ENCODE results near the gene ARHGAP32. TPM values are rescaled to one million over a fixed set of nuclear protein-coding genes. Genes with fewer than 3 reads are reported as not detected.

The ARHGAP32 gene
- total and polyA plus RNA-seq, 2 experiments from 2014 or later: 9.9 to 17.3 TPM

- H3K36me3 ChIP-seq (replicated peaks; ENCODE audit: insufficient read depth, low read depth): no peaks in the 10 kb centered on the region
- no peak overlapping the region for H3K27ac ChIP-seq
- no peak for DNase-seq (ENCODE audit: low spot score)
- WGBS (ENCODE audit: low lambda C conversion rate, missing lambda C conversion rate): 94% methylated on average over 2 of the region's 2 CpGs
- no peak overlapping the region for H2AFZ ChIP-seq
- H3K4me3 ChIP-seq: no peak overlapping the region
- H3K9me3 ChIP-seq (ENCODE audit: low read depth): peaks cover 16% of the 10 kb centered on the region
- no peak overlapping the region for H3K4me2 ChIP-seq
- H3K4me1 ChIP-seq (ENCODE audit: insufficient read depth): peaks cover 4% of the 10 kb centered on the region
- H4K20me1 ChIP-seq (ENCODE audit: insufficient read depth, poor library complexity, severe bottlenecking): no peaks in the 10 kb centered on the region
- H3K79me2 ChIP-seq: peaks cover 72% of the 10 kb centered on the region
- TF ChIP-seq CTCF (IDR thresholded peaks at IDR 0.05; ENCODE audit: poor library complexity) (no peak), EZH2phosphoT487 (IDR thresholded peaks at IDR 0.05; ENCODE audit: low read depth, severe bottlenecking, unreplicated experiment) (no peak), EZH2 (IDR thresholded peaks at IDR 0.05; ENCODE audit: borderline replicate concordance) (no peak)
- no peaks in the 10 kb centered on the region for H3K27me3 ChIP-seq
- H3K9me2 ChIP-seq (replicated peaks; ENCODE audit: insufficient read depth): no peaks in the 10 kb centered on the region
These were observed 34.2 kb upstream of the ARHGAP32 start for GRCh38 chr11:129226207-129226798.

- peaks cover 4% of the 10 kb centered on the region for H3K4me1 ChIP-seq (ENCODE audit: insufficient read depth)
- H3K4me2 ChIP-seq: no peak overlapping the region
- no peak for TF ChIP-seq EZH2phosphoT487 (IDR thresholded peaks at IDR 0.05; ENCODE audit: low read depth, severe bottlenecking, unreplicated experiment)
- no peak for TF ChIP-seq EZH2 (IDR thresholded peaks at IDR 0.05; ENCODE audit: borderline replicate concordance)
- no peak for TF ChIP-seq CTCF (IDR thresholded peaks at IDR 0.05; ENCODE audit: poor library complexity)
- peaks cover 16% of the 10 kb centered on the region for H3K9me3 ChIP-seq (ENCODE audit: low read depth)
- H3K27ac ChIP-seq: no peak overlapping the region
- H2AFZ ChIP-seq: no peak overlapping the region
- no peak for DNase-seq (ENCODE audit: low spot score)
- 84% methylated on average over 1 of the region's 1 CpG for WGBS (ENCODE audit: low lambda C conversion rate, missing lambda C conversion rate)
- H3K9me2 ChIP-seq (replicated peaks; ENCODE audit: insufficient read depth): no peaks in the 10 kb centered on the region
- H3K36me3 ChIP-seq (replicated peaks; ENCODE audit: insufficient read depth, low read depth): no peaks in the 10 kb centered on the region
- H4K20me1 ChIP-seq (ENCODE audit: insufficient read depth, poor library complexity, severe bottlenecking): no peaks in the 10 kb centered on the region
- peaks cover 77% of the 10 kb centered on the region for H3K79me2 ChIP-seq
- H3K27me3 ChIP-seq: no peaks in the 10 kb centered on the region
- H3K4me3 ChIP-seq: no peak overlapping the region
These were observed 33.1 kb upstream of the ARHGAP32 start for GRCh38 chr11:129225190-129225589.

- no peaks in the 10 kb centered on the region for H3K9me2 ChIP-seq (replicated peaks; ENCODE audit: insufficient read depth)
- no peak overlapping the region for H3K4me3 ChIP-seq
- H2AFZ ChIP-seq: no peak overlapping the region
- peaks cover 16% of the 10 kb centered on the region for H3K9me3 ChIP-seq (ENCODE audit: low read depth)
- peaks cover 4% of the 10 kb centered on the region for H3K4me1 ChIP-seq (ENCODE audit: insufficient read depth)
- WGBS (ENCODE audit: low lambda C conversion rate, missing lambda C conversion rate): 82% methylated on average over 3 of the region's 3 CpGs
- DNase-seq (ENCODE audit: low spot score): no peak
- TF ChIP-seq EZH2 (IDR thresholded peaks at IDR 0.05; ENCODE audit: borderline replicate concordance) (no peak), EZH2phosphoT487 (IDR thresholded peaks at IDR 0.05; ENCODE audit: low read depth, severe bottlenecking, unreplicated experiment) (no peak), CTCF (IDR thresholded peaks at IDR 0.05; ENCODE audit: poor library complexity) (no peak)
- H3K36me3 ChIP-seq (replicated peaks; ENCODE audit: insufficient read depth, low read depth): no peaks in the 10 kb centered on the region
- H4K20me1 ChIP-seq (ENCODE audit: insufficient read depth, poor library complexity, severe bottlenecking): no peaks in the 10 kb centered on the region
- H3K4me2 ChIP-seq: no peak overlapping the region
- peaks cover 82% of the 10 kb centered on the region for H3K79me2 ChIP-seq
- H3K27me3 ChIP-seq: no peaks in the 10 kb centered on the region
- no peak overlapping the region for H3K27ac ChIP-seq
These were observed 32.4 kb upstream of the ARHGAP32 start for GRCh38 chr11:129224538-129224937.

Data from hepatocyte (in vitro differentiated cells).